HepG2 (cell line): ENCODE data around the gene APOC1.

Experiments
- BCL6 ChIP-seq: IDR thresholded peaks from 2 replicates; pipeline ENCODE4 v1.6.1; 2016; ENCODE audit warnings: missing genetic modification reagents, missing compliant biosample characterization
- HBP1 ChIP-seq: IDR thresholded peaks from 2 replicates; pipeline ENCODE4 v1.6.1; 2016; ENCODE audit warnings: low read depth, control low read depth
- KAT2B ChIP-seq: fragments of 150-350 bp; IDR thresholded peaks from 2 replicates; pipeline ENCODE4 v1.6.1; 2014; ENCODE audit warnings: low read depth, low read length, borderline replicate concordance
- NFRKB ChIP-seq: fragments of 450-650 bp; IDR thresholded peaks from 2 replicates; pipeline ENCODE4 v1.6.1; 2017
- NR2F1 ChIP-seq, 2 experiments: fragments of 450-650 bp in 1 of 2; formaldehyde crosslinking in 1 of 2; IDR thresholded peaks; 2 replicates each; pipeline versions ENCODE4 v1.5.0 to v1.6.1; 2016 to 2020; ENCODE audit warnings: mild to moderate bottlenecking in 1 of 2, missing compliant biosample characterization in 1 of 2, missing genetic modification reagents in 1 of 2, moderate library complexity in 1 of 2
- SAFB2 ChIP-seq: sonication (generic); formaldehyde crosslinking; IDR thresholded peaks from 2 replicates; pipeline ENCODE4 v1.5.1; 2020; ENCODE audit warnings: missing genetic modification reagents, low read depth, mild to moderate bottlenecking, borderline replicate concordance
- ZNF207 ChIP-seq: fragments of 450-650 bp; IDR thresholded peaks from 2 replicates; pipeline ENCODE4 v1.6.1; 2016; ENCODE audit warnings: antibody characterized with exemption, borderline replicate concordance
- ZNF510 ChIP-seq: sonication (generic); formaldehyde crosslinking; IDR thresholded peaks from 2 replicates; pipeline ENCODE4 v1.4.0; 2020; ENCODE audit warnings: low read depth, mild to moderate bottlenecking, missing genetic modification reagents

GRCh38 chr19:44968118-44968517 is 53.7 kb downstream of the APOC1 start:
- no peak for TF ChIP-seq NR2F1 (CRISPR knock-in tag; IDR thresholded peaks at IDR 0.05)
- TF ChIP-seq KAT2B: no peak
- TF ChIP-seq ZNF510 (CRISPR knock-in tag): no peak
- TF ChIP-seq ZNF207: no peak
- TF ChIP-seq HBP1 (CRISPR knock-in tag): no peak
- no peak for TF ChIP-seq SAFB2
- no peak for TF ChIP-seq BCL6 (CRISPR knock-in tag)
- TF ChIP-seq NFRKB: no peak
